ENCODE results near the gene ZSCAN1. TPM values are rescaled to one million over a fixed set of nuclear protein-coding genes. Genes with fewer than 3 reads are reported as not detected.

Gene ZSCAN1
- total RNA-seq, 1 experiment from 2014 or later, result not detected

DNA sequence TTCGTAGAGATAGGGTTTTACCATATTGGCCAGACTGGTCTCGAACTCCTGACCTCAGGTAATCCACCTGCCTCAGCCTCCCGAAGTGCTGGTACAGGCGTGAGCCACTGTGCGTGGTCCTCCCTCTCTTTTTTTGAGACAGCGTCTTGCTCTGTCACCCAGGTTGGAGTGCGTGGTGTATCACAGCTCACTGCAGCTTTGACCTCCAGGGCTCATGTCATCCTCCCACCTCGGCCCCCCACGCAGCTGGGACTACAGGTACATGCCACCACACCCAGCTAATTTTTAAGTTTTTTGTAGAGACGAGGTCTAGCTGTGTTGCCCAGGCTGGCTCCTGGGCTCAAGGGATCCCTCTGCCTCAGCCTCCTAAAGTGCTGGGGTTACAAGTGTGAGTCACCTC, 46.0 kb downstream of the ZSCAN1 start:
- no peak for DNase-seq (ENCODE audit: low read depth)

DNA sequence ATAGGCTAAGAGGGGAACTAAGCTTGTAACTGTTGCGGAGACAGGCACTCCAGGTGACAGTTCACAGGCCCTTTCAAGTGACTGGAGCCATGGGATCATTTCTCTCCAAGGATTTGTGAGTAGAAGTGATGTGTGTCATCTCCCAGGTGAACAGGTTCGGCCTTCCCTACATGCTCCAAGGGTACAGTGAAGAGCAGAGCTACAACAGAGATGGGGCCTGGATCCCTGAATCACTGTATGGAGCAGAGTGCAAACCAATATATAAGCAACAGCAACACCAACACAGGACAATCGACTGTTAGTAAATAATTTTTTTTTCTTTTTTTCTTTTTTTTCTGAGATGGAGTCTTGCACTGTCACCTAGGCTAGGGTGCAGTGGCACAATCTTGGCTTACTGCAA, 49.2 kb downstream of the ZSCAN1 start:
- DNase-seq (ENCODE audit: low read depth), result peak; percentile 5

GRCh38 chr19:58084596-58085347, 50.9 kb downstream of the ZSCAN1 start:
- no peak for DNase-seq (ENCODE audit: low read depth)

DNA sequence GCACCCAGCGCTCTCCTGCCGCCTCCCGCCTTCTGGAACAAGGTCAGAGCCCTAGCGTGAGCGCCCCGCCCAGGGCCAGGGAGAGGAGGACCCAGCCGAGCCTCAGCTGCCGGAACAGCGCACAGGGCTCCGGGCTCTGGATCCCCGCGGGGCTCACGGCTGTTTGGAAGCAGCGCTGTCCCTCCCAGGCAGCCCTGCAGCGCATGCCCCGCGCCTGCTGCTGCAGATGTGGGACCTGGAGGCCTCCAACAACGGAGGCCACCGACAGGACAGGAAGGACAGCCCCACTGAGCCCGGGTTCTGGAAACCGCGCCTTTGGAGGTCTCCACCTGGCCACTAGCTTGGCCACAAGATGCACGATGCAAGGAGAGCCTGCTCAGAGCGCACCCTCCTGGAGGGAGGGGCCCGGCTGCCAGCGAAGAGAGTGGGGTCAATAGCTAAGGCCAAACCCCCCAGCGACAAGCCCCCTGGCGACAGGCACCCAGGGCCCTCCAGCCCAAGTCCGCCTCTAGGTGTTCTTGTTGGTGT, 51.6 kb downstream of the ZSCAN1 start:
- no peak for DNase-seq (ENCODE audit: low read depth)

- no peak for DNase-seq (ENCODE audit: low read depth)
These were observed 53.2 kb downstream of the ZSCAN1 start for GRCh38 chr19:58086825-58087710.

DNA sequence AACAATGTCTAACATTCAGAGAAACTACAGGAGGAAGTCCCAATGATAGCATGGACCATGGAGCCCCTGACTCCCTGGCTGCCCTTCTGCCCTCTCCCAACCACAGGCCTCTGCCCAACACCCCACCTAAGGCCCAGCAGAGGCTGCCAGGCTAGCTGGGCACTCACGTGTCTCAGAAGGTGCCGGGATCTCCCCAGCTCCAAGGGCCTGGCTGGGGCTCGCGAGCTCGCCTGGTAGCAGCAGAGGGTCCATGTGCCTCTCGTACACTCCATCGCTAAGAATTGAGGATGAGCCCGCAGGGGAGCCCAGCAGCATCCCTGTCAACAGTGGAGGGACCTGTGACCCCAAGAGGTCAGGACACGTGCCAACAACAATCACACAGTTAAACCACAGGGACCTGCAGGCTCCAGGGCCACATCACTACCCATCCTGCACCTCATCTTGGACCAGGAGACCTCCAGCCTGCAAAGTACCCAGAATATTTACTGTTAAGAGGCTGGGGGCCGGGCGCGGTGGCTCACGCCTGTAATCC, 54.8 kb downstream of the ZSCAN1 start:
- no peak for DNase-seq (ENCODE audit: low read depth)

DNA sequence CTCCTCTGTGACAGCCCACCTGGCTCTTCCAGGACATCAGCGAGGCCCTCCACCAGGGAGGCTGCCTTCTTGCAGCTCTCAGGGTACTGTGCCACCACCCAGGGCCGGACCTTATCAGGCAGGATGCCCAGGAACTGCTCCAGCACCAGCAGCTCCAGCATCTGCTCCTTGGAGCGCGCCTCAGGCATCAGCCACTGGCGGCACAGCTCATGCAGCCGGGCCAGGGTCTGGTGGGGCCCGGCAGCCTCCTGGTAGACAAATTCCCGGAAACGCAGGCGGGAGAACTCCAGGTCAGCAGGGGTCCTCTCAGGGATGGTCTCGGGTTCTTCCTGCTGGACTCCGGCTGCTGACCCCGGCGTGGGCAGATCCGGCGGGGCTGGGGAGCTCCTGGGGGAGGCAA, 56.0 kb downstream of the ZSCAN1 start:
- no peak for DNase-seq (ENCODE audit: low read depth)

GRCh38 chr19:58091251-58091995, 57.6 kb downstream of the ZSCAN1 start:
- DNase-seq (ENCODE audit: low read depth), result peak; percentile 56

- no peak for DNase-seq (ENCODE audit: low read depth)
These were observed 59.2 kb downstream of the ZSCAN1 start for GRCh38 chr19:58093071-58093470.

DNA sequence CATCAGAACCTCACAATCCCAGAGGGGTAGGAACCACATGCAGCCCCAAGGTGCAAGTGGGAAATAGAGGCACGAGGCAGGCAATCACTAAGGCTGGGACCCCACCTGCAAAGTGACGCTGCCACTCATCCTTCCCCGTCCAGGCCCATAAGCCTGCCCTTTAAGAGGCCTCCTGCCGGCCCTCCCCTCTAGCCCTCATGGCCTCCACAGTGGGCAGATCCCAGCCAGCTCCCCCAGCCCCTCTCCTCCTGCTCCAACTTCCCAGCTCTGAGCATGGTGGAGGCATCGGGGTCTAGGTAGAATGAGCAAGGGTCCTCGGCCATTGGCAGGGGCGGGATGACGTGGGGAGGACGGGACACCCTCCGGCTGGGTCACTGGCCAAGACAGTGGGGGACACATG, 61.5 kb downstream of the ZSCAN1 start:
- no peak for DNase-seq (ENCODE audit: low read depth)

- no peak for DNase-seq (ENCODE audit: low read depth)
These were observed 63.1 kb downstream of the ZSCAN1 start for GRCh38 chr19:58096884-58097283.

- no peak for DNase-seq (ENCODE audit: low read depth)
These were observed 63.5 kb downstream of the ZSCAN1 start for GRCh38 chr19:58097349-58097748.

DNA sequence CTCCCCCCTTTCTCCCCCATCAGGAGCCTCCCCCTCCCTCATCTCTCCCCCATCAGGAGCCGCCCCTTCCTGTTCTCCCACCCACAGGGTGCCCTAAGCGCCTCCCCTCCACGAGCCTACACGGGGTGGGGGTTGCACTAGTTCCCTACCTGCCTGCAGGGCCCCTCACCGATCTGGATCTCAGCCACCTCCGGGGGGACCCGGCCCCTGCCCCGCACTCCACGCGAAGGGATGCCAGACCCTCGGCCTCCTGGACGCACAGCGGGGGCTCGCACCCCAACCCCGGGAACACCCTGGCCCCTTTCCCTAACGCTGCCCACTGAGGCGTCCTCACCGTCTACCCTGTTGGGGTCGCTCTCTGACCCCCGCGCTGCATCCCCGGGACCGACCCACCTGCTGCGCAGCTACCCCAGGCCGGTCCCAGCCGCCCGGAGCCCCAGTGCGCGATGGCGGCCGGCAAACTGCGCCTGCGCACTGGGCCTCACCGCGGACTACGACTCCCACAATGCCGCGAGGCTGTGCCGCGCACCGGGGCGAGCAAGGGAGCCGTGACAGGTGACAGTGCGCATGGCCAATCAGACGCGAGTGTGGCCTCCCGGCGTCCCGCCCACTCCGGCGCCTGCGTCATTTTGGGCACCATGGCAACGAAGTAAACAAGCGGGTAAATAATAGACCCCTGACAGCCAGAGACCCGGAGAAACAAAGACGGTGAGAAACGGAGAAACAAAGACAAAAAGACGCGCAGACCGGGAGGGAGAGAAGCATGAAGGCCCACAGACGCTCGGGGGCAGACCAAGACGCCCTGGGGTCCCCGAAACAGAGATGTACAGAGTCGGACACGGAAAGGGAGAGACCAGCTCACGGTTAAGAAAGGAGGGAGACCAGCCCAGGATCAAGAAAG, 64.2 kb downstream of the ZSCAN1 start, which contains the start of gene ZSCAN18:
ZSCAN18 (minus strand) TSS at position 451 of the 901 bp plus-strand sequence. CDS start 7,964 bp downstream, outside the sequence.
- peak; percentile 94 for DNase-seq (ENCODE audit: low read depth)

GRCh38 chr19:58098682-58098998, 64.8 kb downstream of the ZSCAN1 start:
- DNase-seq (ENCODE audit: low read depth), result no peak

Other genes with a start within 250 kb of the ZSCAN1 start
- 2.2 and 3.5 TPM in 2 replicates for gene ZNF552, start 219.1 kb upstream of the ZSCAN1 start, total RNA-seq (2014; rRNA removed)
- gene ZNF587B, start 203.7 kb upstream of the ZSCAN1 start, total RNA-seq (2014; rRNA removed), result 6.8 and 7.0 TPM in 2 replicates
- gene ZNF587, start 184.2 kb upstream of the ZSCAN1 start, total RNA-seq (2014; rRNA removed), result 6.9 and 11.5 TPM in 2 replicates
- gene ZNF814, start 145.0 kb upstream of the ZSCAN1 start, total RNA-seq (2014; rRNA removed), result 4.9 and 6.9 TPM in 2 replicates
- gene ZNF417, start 117.4 kb upstream of the ZSCAN1 start, total RNA-seq (2014; rRNA removed), result 9.3 and 10.8 TPM in 2 replicates
- gene ZNF418, start 98.6 kb upstream of the ZSCAN1 start, total RNA-seq (2014; rRNA removed), result 1.5 and 2.4 TPM in 2 replicates
- 2.9 and 3.7 TPM in 2 replicates for gene ZNF256, start 86.3 kb upstream of the ZSCAN1 start, total RNA-seq (2014; rRNA removed)
- not detected in 2 replicates for gene C19orf18, start 59.5 kb upstream of the ZSCAN1 start, total RNA-seq (2014; rRNA removed)
- 13.9 and 15.6 TPM in 2 replicates for gene ZNF606, start 31.2 kb upstream of the ZSCAN1 start, total RNA-seq (2014; rRNA removed)
- 0.83 and 1.4 TPM in 2 replicates for gene ZNF135, start 25.3 kb downstream of the ZSCAN1 start, total RNA-seq (2014; rRNA removed)
- gene ZSCAN18, start 64.2 kb downstream of the ZSCAN1 start, total RNA-seq (2014; rRNA removed), result 57.6 and 59.5 TPM in 2 replicates
- 10.5 and 11.8 TPM in 2 replicates for gene ZNF329, start 116.8 kb downstream of the ZSCAN1 start, total RNA-seq (2014; rRNA removed)
- 12.2 and 12.7 TPM in 2 replicates for gene ZNF274, start 149.0 kb downstream of the ZSCAN1 start, total RNA-seq (2014; rRNA removed)
- gene ZNF544, start 194.9 kb downstream of the ZSCAN1 start, total RNA-seq (2014; rRNA removed), result 43.8 and 49.2 TPM in 2 replicates
- gene ZNF8, start 244.9 kb downstream of the ZSCAN1 start, total RNA-seq (2014; rRNA removed), result 4.5 and 6.2 TPM in 2 replicates